HCT116 (cell line): Measurements from ENCODE around the gene CACNG8. TPM values are rescaled to one million over a fixed set of nuclear protein-coding genes. Genes with fewer than 3 reads are reported as not detected.

Experiments
- ATAC-seq: fragments of 200-7000 bp; cut with Tn5 transposase; 2 replicates; pipeline ENCODE4 v1.9.1; 2020; ENCODE audit warnings: mild to moderate bottlenecking, moderate library complexity
- BruUV-seq: library from RNA; stranded (reverse); fragments of 400-500 nt; replicated peaks from 2 replicates; lab custom pipeline; 2021; lab: Mats Ljungman, UMichigan
- CTCF ChIA-PET: fragments of 300-600 bp; sonication (Branson Sonifier 250); formaldehyde crosslinking; loops from one replicate; lab custom pipeline; 2021; ENCODE audit warnings: antibody characterized with exemption; lab: Charles Lee
- POLR2A ChIA-PET: fragments of 300-600, 350-600 bp; sonication (Branson Sonifier 250); formaldehyde crosslinking; loops from one replicate; lab custom pipeline; 2021; ENCODE audit warnings: antibody characterized with exemption; lab: Charles Lee
- RAD21 ChIA-PET, 2 experiments: fragments of 300-600 bp; sonication (Branson Sonifier 250); formaldehyde crosslinking; loops; one replicate each; lab custom pipeline; 2023; ENCODE audit warnings: low total read pairs in 2 of 2; ENCODE audit not compliant: uncharacterized antibody in 2 of 2, unreplicated experiment in 2 of 2, low non-redundant PET in 1 of 2; lab: Charles Lee
- DNase-seq: peaks from one replicate; pipeline ENCODE4 v3.0.0-alpha.2; 2010; ENCODE audit warnings: low read depth, low spot score
- H2AFZ ChIP-seq: fragments of 200-600 bp; shearing (Covaris generic), sonication (generic); 2 replicates; pipeline ENCODE4 v1.6.1; 2017; ENCODE audit warnings: low read depth, mixed run types, mixed read lengths, antibody characterized with exemption, low read length; ENCODE audit not compliant: poor library complexity, severe bottlenecking
- H3K27ac ChIP-seq: 2 replicates; pipeline ENCODE4 v1.5.1; 2012; ENCODE audit warnings: low read depth, low read length
- H3K27me3 ChIP-seq: fragments of 200-600 bp; sonication (generic); 2 replicates; pipeline ENCODE4 v1.6.1; 2016; ENCODE audit warnings: mixed run types, low read length, mixed read lengths; ENCODE audit not compliant: insufficient read depth
- H3K36me3 ChIP-seq, 2 experiments: fragments of 200-500 bp in 1 of 2; fragments of 200-600 bp in 1 of 2; sonication (Bioruptor generic) in 1 of 2; sonication (generic) in 1 of 2; 2 replicates each; pipeline versions ENCODE4 v1.5.1 to v1.6.1; 2014 to 2016; ENCODE audit warnings: low read length in 2 of 2, inconsistent platforms in 1 of 2, mixed read lengths in 1 of 2, mixed run types in 1 of 2; ENCODE audit not compliant: insufficient read depth in 2 of 2, control insufficient read depth in 1 of 2
- H3K4me1 ChIP-seq, 2 experiments: fragments of 200-600 bp in 1 of 2; sonication (generic) in 1 of 2; 2 replicates each; pipeline versions ENCODE4 v1.5.1 to v1.6.1; 2012 to 2017; ENCODE audit warnings: low read length in 2 of 2, inconsistent platforms in 1 of 2, mild to moderate bottlenecking in 1 of 2, mixed read lengths in 1 of 2, mixed run types in 1 of 2, moderate library complexity in 1 of 2; ENCODE audit not compliant: insufficient read depth in 2 of 2, control insufficient read depth in 1 of 2
- H3K4me2 ChIP-seq: fragments of 200-600 bp; sonication (generic); 2 replicates; pipeline ENCODE4 v1.6.1; 2017; ENCODE audit warnings: mixed run types, low read length, mixed read lengths
- H3K4me3 ChIP-seq, 2 experiments: fragments of 200-600 bp in 1 of 2; sonication (generic) in 1 of 2; replicated peaks in 1 of 2; 2 replicates each; pipeline ENCODE4 v1.5.1; 2011 to 2016; ENCODE audit warnings: low read length in 2 of 2, control low read depth in 1 of 2, low read depth in 1 of 2, mild to moderate bottlenecking in 1 of 2, mixed read lengths in 1 of 2, mixed run types in 1 of 2
- H3K79me2 ChIP-seq: fragments of 200-600 bp; sonication (generic); 2 replicates; pipeline ENCODE4 v1.6.1; 2017; ENCODE audit warnings: mild to moderate bottlenecking, mixed run types, low read length, moderate library complexity, mixed read lengths; ENCODE audit not compliant: insufficient read depth
- H3K9ac ChIP-seq: fragments of 200-600 bp; sonication (generic); 2 replicates; pipeline ENCODE4 v1.6.1; 2016; ENCODE audit warnings: low read length, mixed read lengths
- H3K9me2 ChIP-seq: fragments of 200-600 bp; sonication (generic), shearing (Covaris generic); 2 replicates; pipeline ENCODE4 v1.6.1; 2017; ENCODE audit warnings: mixed run types, mild to moderate bottlenecking, moderate library complexity; ENCODE audit not compliant: insufficient read depth
- H3K9me3 ChIP-seq, 2 experiments: fragments of 200-500 bp in 1 of 2; fragments of 200-600 bp in 1 of 2; sonication (Bioruptor generic) in 1 of 2; sonication (generic) in 1 of 2; 2 replicates each; pipeline ENCODE4 v1.6.1; 2014 to 2017; ENCODE audit warnings: low read length in 2 of 2, mixed read lengths in 2 of 2, inconsistent platforms in 1 of 2, low read depth in 1 of 2, mild to moderate bottlenecking in 1 of 2, mixed run types in 1 of 2, moderate library complexity in 1 of 2; ENCODE audit not compliant: control insufficient read depth in 1 of 2, insufficient read depth in 1 of 2
- H4K20me1 ChIP-seq: fragments of 200-600 bp; sonication (generic), shearing (Covaris generic); 2 replicates; pipeline ENCODE4 v1.6.1; 2017; ENCODE audit warnings: mixed run types, mild to moderate bottlenecking, moderate library complexity; ENCODE audit not compliant: insufficient read depth
- CBX3 ChIP-seq: IDR thresholded peaks from 2 replicates; pipeline ENCODE4 v1.6.1; 2012; ENCODE audit warnings: low read depth
- ELF1 ChIP-seq: IDR thresholded peaks from 2 replicates; pipeline ENCODE4 v1.6.1; 2012; ENCODE audit warnings: low read depth, borderline replicate concordance
- EZH2phosphoT487 ChIP-seq: fragments of 200-600 bp; IDR thresholded peaks from 2 replicates; pipeline ENCODE4 v1.6.1; 2018; ENCODE audit warnings: antibody characterized with exemption, borderline replicate concordance
- JUND ChIP-seq: IDR thresholded peaks from 2 replicates; pipeline ENCODE4 v1.6.1; 2012
- POLR2A ChIP-seq: IDR thresholded peaks from 2 replicates; pipeline ENCODE4 v1.7.0; 2011; ENCODE audit warnings: borderline replicate concordance; ENCODE audit not compliant: insufficient read depth, insufficient read length; ENCODE audit errors: extremely low read depth
- POLR2AphosphoS5 ChIP-seq: IDR thresholded peaks from 2 replicates; pipeline ENCODE4 v1.6.1; 2011; ENCODE audit warnings: mild to moderate bottlenecking, low read depth, low read length, moderate library complexity
- RAD21 ChIP-seq: IDR thresholded peaks from 2 replicates; pipeline ENCODE4 v1.6.1; 2012; ENCODE audit warnings: low read depth, mild to moderate bottlenecking
- SIN3A ChIP-seq: IDR thresholded peaks from 2 replicates; pipeline ENCODE4 v1.6.1; 2012; ENCODE audit warnings: low read depth
- SP1 ChIP-seq: IDR thresholded peaks from 2 replicates; pipeline ENCODE4 v1.6.1; 2012; ENCODE audit warnings: low read depth
- SRF ChIP-seq: IDR thresholded peaks from 2 replicates; pipeline ENCODE4 v1.6.1; 2012; ENCODE audit warnings: low read depth
- TCF7L2 ChIP-seq: IDR thresholded peaks from 2 replicates; pipeline ENCODE4 v1.7.0; 2011; ENCODE audit warnings: borderline replicate concordance, inconsistent platforms; ENCODE audit not compliant: insufficient read depth, insufficient read length; ENCODE audit errors: extremely low read depth
- ZFX ChIP-seq: fragments of 450-650 bp; IDR thresholded peaks from 2 replicates; pipeline ENCODE4 v1.6.1; 2017
- ZNF274 ChIP-seq: fragments of 200-500 bp; sonication (Bioruptor generic); IDR thresholded peaks from 2 replicates; pipeline ENCODE4 v1.6.1; 2014; ENCODE audit warnings: mild to moderate bottlenecking, low read depth, low read length, inconsistent platforms
- intact Hi-C: fragments of 100-400 bp; cut with micrococcal nuclease; formaldehyde crosslinking; loops from 2 replicates; pipeline ENCODE4 v1.10.0; 2022
- total RNA-seq: library from RNA; stranded (reverse); gene quantifications from one replicate; pipeline ENCODE4 v1.2.1, GENCODE V29; 2021; ENCODE audit not compliant: unreplicated experiment
- TF ChIP-seq, protein P1 (sequence below): IDR thresholded peaks from 2 replicates; pipeline ENCODE4 v1.6.1; 2012
- TF ChIP-seq, protein P2 (sequence below): IDR thresholded peaks from 2 replicates; pipeline ENCODE4 v1.6.1; 2012; ENCODE audit warnings: low read depth
- TF ChIP-seq, protein P3 (sequence below): IDR thresholded peaks from 2 replicates; pipeline ENCODE4 v1.6.1; 2012

Gene CACNG8
- total RNA-seq, 1 experiment from 2014 or later, result 0.93 TPM

DNA sequence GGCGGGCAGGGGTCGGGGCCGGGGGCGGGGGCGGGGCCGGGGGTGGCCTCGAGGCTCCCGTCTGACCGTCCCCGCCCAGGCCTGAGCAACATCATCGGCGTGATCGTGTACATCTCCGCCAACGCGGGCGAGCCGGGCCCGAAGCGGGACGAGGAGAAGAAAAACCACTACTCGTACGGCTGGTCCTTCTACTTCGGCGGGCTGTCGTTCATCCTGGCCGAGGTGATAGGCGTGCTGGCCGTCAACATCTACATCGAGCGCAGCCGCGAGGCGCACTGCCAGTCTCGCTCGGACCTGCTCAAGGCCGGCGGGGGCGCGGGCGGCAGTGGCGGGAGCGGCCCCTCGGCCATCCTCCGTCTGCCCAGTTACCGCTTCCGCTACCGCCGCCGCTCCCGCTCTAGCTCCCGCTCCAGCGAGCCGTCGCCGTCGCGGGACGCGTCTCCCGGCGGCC lies 19.3 kb downstream of the CACNG8 start:
- H3K4me1 ChIP-seq, result peaks cover 16 to 49% of the 10 kb centered on the region in 2 experiments
- no TSS peak for BruUV-seq
- no peak for ATAC-seq
- H3K9me3 ChIP-seq, result no peaks in the 10 kb centered on the region
- H4K20me1 ChIP-seq, result no peaks in the 10 kb centered on the region
- no peak overlapping the region for H2AFZ ChIP-seq
- no peaks in the 10 kb centered on the region for H3K27me3 ChIP-seq
- TF ChIP-seq ZNF274 (no peak), RAD21 (no peak), POLR2AphosphoS5 (no peak), ZFX (peak; percentile 21; the same call in 1 of the 2 replicates), EZH2phosphoT487 (no peak)
- peak overlapping the region; percentile 87 for H3K4me2 ChIP-seq
- DNase-seq, result no peak
- RAD21 ChIA-PET, result no interaction called here
- H3K27ac ChIP-seq, result peak overlapping the region; percentile 94
- H3K79me2 ChIP-seq, result no peaks in the 10 kb centered on the region
- H3K4me3 ChIP-seq, result peak overlapping the region; percentile 60 to 61
- H3K36me3 ChIP-seq, result no peaks in the 10 kb centered on the region
- intact Hi-C loops, result loop anchor here (5.0 kb wide), 2 partner anchors 85 to 115 kb away; partner anchors contain the start of gene MYADM
- no peaks in the 10 kb centered on the region for H3K9me2 ChIP-seq
- POLR2A ChIA-PET, result interaction anchor here (1.1 kb wide), 1 partner anchor 133 kb away, joined by 3 read pairs; the partner anchor contains the start of genes PRPF31 and TFPT
- H3K9ac ChIP-seq, result peak overlapping the region; percentile 54
- CTCF ChIA-PET, result no interaction called here

DNA sequence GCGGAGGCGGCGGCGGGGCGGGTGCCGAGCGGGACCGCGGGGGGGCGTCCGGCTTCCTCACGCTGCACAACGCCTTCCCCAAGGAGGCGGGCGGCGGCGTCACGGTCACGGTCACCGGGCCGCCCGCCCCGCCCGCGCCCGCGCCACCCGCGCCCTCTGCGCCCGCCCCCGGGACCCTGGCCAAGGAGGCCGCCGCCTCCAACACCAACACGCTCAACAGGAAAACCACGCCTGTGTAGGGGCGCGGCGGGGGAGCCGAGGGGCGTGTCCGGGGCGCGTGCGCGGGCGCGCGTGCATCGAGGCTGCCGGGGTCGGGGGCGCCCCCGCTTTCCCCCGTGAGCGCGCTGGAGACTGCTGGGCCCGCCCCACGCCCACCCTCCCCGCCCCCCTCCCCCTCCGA lies 19.9 kb downstream of the CACNG8 start:
- no peak overlapping the region; the same call in 1 of the 2 replicates for H3K9ac ChIP-seq
- H3K27ac ChIP-seq, result no peak overlapping the region; the same call in 1 of the 2 replicates
- intact Hi-C loops, result loop anchor here (5.0 kb wide), 2 partner anchors 85 to 115 kb away; partner anchors contain the start of gene MYADM
- H3K4me1 ChIP-seq, result peaks cover 16 to 48% of the 10 kb centered on the region in 2 experiments
- ChIA-PET POLR2A (no interaction called here), RAD21 (no interaction called here), CTCF (no interaction called here)
- no peaks in the 10 kb centered on the region for H3K27me3 ChIP-seq
- H3K4me3 ChIP-seq, result no peak overlapping the region; a peak in 2 of 4 replicates
- no peaks in the 10 kb centered on the region for H3K79me2 ChIP-seq
- BruUV-seq, result no TSS peak
- H4K20me1 ChIP-seq, result no peaks in the 10 kb centered on the region
- no peaks in the 10 kb centered on the region for H3K36me3 ChIP-seq
- DNase-seq, result no peak
- TF ChIP-seq, protein P1, sequence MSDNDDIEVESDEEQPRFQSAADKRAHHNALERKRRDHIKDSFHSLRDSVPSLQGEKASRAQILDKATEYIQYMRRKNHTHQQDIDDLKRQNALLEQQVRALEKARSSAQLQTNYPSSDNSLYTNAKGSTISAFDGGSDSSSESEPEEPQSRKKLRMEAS, result peak; percentile 13; the same call in 1 of the 2 replicates
- TF ChIP-seq ELF1, result no peak
- TF ChIP-seq RAD21, result no peak
- TF ChIP-seq EZH2phosphoT487, result no peak
- TF ChIP-seq, protein P2, sequence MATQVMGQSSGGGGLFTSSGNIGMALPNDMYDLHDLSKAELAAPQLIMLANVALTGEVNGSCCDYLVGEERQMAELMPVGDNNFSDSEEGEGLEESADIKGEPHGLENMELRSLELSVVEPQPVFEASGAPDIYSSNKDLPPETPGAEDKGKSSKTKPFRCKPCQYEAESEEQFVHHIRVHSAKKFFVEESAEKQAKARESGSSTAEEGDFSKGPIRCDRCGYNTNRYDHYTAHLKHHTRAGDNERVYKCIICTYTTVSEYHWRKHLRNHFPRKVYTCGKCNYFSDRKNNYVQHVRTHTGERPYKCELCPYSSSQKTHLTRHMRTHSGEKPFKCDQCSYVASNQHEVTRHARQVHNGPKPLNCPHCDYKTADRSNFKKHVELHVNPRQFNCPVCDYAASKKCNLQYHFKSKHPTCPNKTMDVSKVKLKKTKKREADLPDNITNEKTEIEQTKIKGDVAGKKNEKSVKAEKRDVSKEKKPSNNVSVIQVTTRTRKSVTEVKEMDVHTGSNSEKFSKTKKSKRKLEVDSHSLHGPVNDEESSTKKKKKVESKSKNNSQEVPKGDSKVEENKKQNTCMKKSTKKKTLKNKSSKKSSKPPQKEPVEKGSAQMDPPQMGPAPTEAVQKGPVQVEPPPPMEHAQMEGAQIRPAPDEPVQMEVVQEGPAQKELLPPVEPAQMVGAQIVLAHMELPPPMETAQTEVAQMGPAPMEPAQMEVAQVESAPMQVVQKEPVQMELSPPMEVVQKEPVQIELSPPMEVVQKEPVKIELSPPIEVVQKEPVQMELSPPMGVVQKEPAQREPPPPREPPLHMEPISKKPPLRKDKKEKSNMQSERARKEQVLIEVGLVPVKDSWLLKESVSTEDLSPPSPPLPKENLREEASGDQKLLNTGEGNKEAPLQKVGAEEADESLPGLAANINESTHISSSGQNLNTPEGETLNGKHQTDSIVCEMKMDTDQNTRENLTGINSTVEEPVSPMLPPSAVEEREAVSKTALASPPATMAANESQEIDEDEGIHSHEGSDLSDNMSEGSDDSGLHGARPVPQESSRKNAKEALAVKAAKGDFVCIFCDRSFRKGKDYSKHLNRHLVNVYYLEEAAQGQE, result no peak
- TF ChIP-seq POLR2A, result no peak
- no peak for TF ChIP-seq ZFX
- TF ChIP-seq SP1, result no peak
- TF ChIP-seq SRF, result no peak
- no peak for TF ChIP-seq ZNF274
- no peak for TF ChIP-seq SIN3A
- TF ChIP-seq JUND, result no peak
- TF ChIP-seq TCF7L2, result no peak
- TF ChIP-seq, protein P3, sequence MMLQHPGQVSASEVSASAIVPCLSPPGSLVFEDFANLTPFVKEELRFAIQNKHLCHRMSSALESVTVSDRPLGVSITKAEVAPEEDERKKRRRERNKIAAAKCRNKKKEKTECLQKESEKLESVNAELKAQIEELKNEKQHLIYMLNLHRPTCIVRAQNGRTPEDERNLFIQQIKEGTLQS, result no peak
- no peak for TF ChIP-seq CBX3
- TF ChIP-seq POLR2AphosphoS5, result peak; percentile 42; the same call in 1 of the 2 replicates
- H2AFZ ChIP-seq, result no peak overlapping the region
- H3K9me3 ChIP-seq, result no peaks in the 10 kb centered on the region
- no peak; the same call in 1 of the 2 replicates for ATAC-seq
- H3K9me2 ChIP-seq, result no peaks in the 10 kb centered on the region
- peak overlapping the region; percentile 33; the same call in 1 of the 2 replicates for H3K4me2 ChIP-seq
